Endodermal cell (in vitro differentiated cells): ENCODE data around the gene DLST. TPM values are rescaled to one million over a fixed set of nuclear protein-coding genes. Genes with fewer than 3 reads are reported as not detected.

ENCODE experiments used
- DNase-seq: peaks from one replicate; pipeline ENCODE4 v3.0.0-alpha.2; 2017
- H3K27ac ChIP-seq: 2 replicates; pipeline ENCODE4 v1.5.1; 2013; ENCODE audit warnings: mild to moderate bottlenecking, low read depth, low read length, moderate library complexity
- H3K27me3 ChIP-seq: 2 replicates; pipeline ENCODE4 v1.6.1; 2013; ENCODE audit warnings: mild to moderate bottlenecking, low read length, moderate library complexity; ENCODE audit not compliant: insufficient read depth, control insufficient read depth, poor library complexity, severe bottlenecking
- H3K36me3 ChIP-seq: 2 replicates; pipeline ENCODE4 v1.7.0; 2013; ENCODE audit warnings: mild to moderate bottlenecking, low read length, moderate library complexity; ENCODE audit not compliant: control insufficient read depth, insufficient read depth
- H3K4me1 ChIP-seq: one replicate; pipeline ENCODE4 v1.7.0; 2013; ENCODE audit warnings: low read length; ENCODE audit not compliant: control insufficient read depth, insufficient read depth
- H3K4me3 ChIP-seq: 2 replicates; pipeline ENCODE4 v1.5.1; 2013; ENCODE audit warnings: mild to moderate bottlenecking, low read length, moderate library complexity
- H3K9ac ChIP-seq: 2 replicates; pipeline ENCODE4 v1.6.1; 2013; ENCODE audit warnings: mild to moderate bottlenecking, low read length, moderate library complexity; ENCODE audit not compliant: poor library complexity, severe bottlenecking; ENCODE audit errors: extremely low read depth
- H3K9me3 ChIP-seq: 2 replicates; pipeline ENCODE4 v1.6.1; 2013; ENCODE audit warnings: mild to moderate bottlenecking, low read length, moderate library complexity; ENCODE audit not compliant: control insufficient read depth
- H3K27ac Mint-ChIP-seq: 2 replicates; pipeline ENCODE4 v1.8.0; 2020; ENCODE audit warnings: mixed read lengths
- H3K27me3 Mint-ChIP-seq: 2 replicates; pipeline ENCODE4 v1.8.0; 2021; ENCODE audit warnings: mild to moderate bottlenecking, mixed read lengths; ENCODE audit not compliant: insufficient read depth
- H3K36me3 Mint-ChIP-seq: 2 replicates; pipeline ENCODE4 v1.8.0; 2020; ENCODE audit warnings: low read depth, mixed read lengths
- H3K4me1 Mint-ChIP-seq: 2 replicates; pipeline ENCODE4 v1.8.0; 2020; ENCODE audit warnings: mixed read lengths
- H3K4me3 Mint-ChIP-seq: 2 replicates; pipeline ENCODE4 v1.8.0; 2020; ENCODE audit warnings: mild to moderate bottlenecking, moderate library complexity, mixed read lengths
- H3K9me3 Mint-ChIP-seq: 2 replicates; pipeline ENCODE4 v1.8.0; 2020; ENCODE audit warnings: mild to moderate bottlenecking, mixed read lengths
- WGBS, 2 experiments: methylation state at CpG; one replicate each; pipeline versions ENCODE4 v1.1.5 to v1.1.7; 2013; ENCODE audit warnings: missing lambda C conversion rate in 2 of 2, mixed read lengths in 1 of 2; ENCODE audit not compliant: insufficient coverage in 1 of 2, insufficient read length in 1 of 2; 5-methylcytosine and 5-hydroxymethylcytosine counted together
- total RNA-seq, 2 donors: library from RNA; stranded (reverse); fragmentation: NEBNext Ultra II Directional in 1 of 2; extraction: Animal tissue kit (Norgen Biotek cat#: 25700) in 1 of 2; gene quantifications; 2 replicates in 1 of 2; 3 replicates in 1 of 2; pipeline ENCODE4 v1.2.1, GENCODE V29; 2021
- TF ChIP-seq, protein P1 (sequence below): fragments of 200-600 bp; sonication (generic); conservative IDR thresholded peaks from 2 replicates; pipeline ENCODE4 v1.5.0; 2021; ENCODE audit warnings: antibody characterized with exemption, mild to moderate bottlenecking

Gene DLST
- total RNA-seq, 2 donors from 2014 or later, result 119 to 126 TPM

DNA sequence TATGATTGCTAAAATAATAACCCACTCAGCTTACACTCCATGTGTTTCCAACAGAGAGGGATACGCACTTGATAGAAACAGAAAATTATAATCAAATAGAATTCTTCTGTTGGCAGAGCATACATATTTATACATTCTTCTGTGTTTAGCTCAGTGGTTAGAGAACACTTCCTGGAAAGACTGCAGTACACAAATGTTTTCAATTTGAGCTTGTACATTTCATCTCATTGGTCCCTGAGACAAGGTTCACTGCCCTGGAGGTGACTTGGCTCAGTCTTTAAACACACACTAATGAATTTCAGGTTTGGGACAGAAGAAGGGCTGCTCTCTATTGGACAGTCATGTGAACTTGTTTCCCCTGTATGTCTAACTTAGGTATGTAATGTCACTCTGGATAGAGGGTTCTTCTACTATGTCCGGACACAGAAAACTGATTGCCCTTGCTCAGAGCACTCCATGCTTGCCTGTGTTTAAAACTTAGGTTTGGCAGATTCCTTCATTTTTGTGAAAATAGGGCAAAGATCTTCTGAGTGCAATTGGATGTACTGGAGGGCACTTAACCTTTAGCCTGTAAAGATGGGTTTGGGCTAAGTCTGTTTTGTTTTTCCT, 28.7 kb upstream of the DLST start:
- H3K4me1 ChIP-seq, result peaks cover 12% of the 10 kb centered on the region
- peaks cover 18% of the 10 kb centered on the region for H3K4me1 Mint-ChIP-seq
- no peak overlapping the region for H3K27ac Mint-ChIP-seq
- no peaks in the 10 kb centered on the region for H3K36me3 Mint-ChIP-seq
- no peaks in the 10 kb centered on the region for H3K9me3 ChIP-seq
- H3K4me3 ChIP-seq, result no peak overlapping the region
- H3K9me3 Mint-ChIP-seq, result no peaks in the 10 kb centered on the region
- TF ChIP-seq, protein P1, sequence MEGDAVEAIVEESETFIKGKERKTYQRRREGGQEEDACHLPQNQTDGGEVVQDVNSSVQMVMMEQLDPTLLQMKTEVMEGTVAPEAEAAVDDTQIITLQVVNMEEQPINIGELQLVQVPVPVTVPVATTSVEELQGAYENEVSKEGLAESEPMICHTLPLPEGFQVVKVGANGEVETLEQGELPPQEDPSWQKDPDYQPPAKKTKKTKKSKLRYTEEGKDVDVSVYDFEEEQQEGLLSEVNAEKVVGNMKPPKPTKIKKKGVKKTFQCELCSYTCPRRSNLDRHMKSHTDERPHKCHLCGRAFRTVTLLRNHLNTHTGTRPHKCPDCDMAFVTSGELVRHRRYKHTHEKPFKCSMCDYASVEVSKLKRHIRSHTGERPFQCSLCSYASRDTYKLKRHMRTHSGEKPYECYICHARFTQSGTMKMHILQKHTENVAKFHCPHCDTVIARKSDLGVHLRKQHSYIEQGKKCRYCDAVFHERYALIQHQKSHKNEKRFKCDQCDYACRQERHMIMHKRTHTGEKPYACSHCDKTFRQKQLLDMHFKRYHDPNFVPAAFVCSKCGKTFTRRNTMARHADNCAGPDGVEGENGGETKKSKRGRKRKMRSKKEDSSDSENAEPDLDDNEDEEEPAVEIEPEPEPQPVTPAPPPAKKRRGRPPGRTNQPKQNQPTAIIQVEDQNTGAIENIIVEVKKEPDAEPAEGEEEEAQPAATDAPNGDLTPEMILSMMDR, result no peak
- H3K27ac ChIP-seq, result no peak overlapping the region
- DNase-seq, result no peak
- no peaks in the 10 kb centered on the region for H3K27me3 ChIP-seq
- no peaks in the 10 kb centered on the region for H3K27me3 Mint-ChIP-seq
- WGBS, 2 experiments, result 76 to 83% methylated on average over 1 of the region's 2 CpGs
- no peaks in the 10 kb centered on the region for H3K36me3 ChIP-seq
- H3K9ac ChIP-seq, result no peak overlapping the region
- no peak overlapping the region for H3K4me3 Mint-ChIP-seq

DNA sequence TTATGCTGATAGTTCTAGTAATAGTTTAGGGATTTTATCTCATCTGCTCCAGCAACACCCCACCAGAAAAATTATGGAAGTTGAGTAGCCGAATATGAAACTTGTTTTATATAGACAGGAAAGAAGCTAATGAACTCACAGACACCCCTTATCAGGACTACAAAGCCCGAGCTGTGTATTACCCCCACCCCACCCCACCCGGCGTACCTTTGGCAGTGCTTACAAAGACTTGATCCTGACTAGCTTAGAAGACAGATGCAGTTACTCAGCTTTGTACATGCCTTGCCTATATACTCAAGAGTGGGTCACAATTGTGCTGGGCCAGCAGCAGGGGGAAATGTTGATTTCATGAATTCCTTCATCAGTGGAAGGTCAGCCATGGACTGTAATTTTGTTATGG, 28.1 kb upstream of the DLST start:
- H3K36me3 ChIP-seq, result no peaks in the 10 kb centered on the region
- WGBS, 2 experiments, result 88 to 96% methylated on average over 3 of the region's 4 CpGs
- no peak overlapping the region for H3K9ac ChIP-seq
- H3K27ac ChIP-seq, result no peak overlapping the region
- TF ChIP-seq, protein P1, result no peak
- Mint-ChIP-seq H3K4me1 (peaks cover 18% of the 10 kb centered on the region), H3K27me3 (no peaks in the 10 kb centered on the region), H3K4me3 (no peak overlapping the region), H3K9me3 (no peaks in the 10 kb centered on the region), H3K36me3 (no peaks in the 10 kb centered on the region), H3K27ac (no peak overlapping the region)
- H3K27me3 ChIP-seq, result no peaks in the 10 kb centered on the region
- no peak overlapping the region for H3K4me3 ChIP-seq
- DNase-seq, result no peak
- no peaks in the 10 kb centered on the region for H3K9me3 ChIP-seq
- peaks cover 12% of the 10 kb centered on the region for H3K4me1 ChIP-seq

DNA sequence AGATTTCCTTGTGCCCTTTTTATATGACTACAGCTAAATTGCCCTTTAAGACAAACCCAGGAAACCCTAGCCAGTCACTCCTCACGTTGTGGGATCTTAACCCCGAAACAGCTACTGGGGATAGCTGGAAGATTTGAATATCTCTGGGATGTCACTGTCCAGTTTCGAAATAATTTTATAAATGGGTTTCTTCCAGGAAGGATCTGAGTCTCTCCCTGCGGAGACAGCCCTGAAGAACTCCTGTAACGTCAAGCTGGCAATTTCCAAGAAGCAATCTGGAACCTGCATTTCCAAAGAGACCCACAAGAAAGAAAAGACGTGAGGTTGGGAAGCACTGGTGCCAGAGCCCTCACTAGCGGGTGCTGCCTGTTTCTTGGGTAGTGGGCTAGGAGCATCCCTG, 26.7 kb upstream of the DLST start:
- DNase-seq, result no peak
- H3K27me3 ChIP-seq, result peaks cover under 1% of the 10 kb centered on the region
- peaks cover 12% of the 10 kb centered on the region for H3K4me1 ChIP-seq
- H3K27ac ChIP-seq, result no peak overlapping the region
- 93 to 97% methylated on average over 3 to 7 of the region's 7 CpGs for WGBS, 2 experiments
- H3K9me3 Mint-ChIP-seq, result no peaks in the 10 kb centered on the region
- H3K4me3 Mint-ChIP-seq, result no peak overlapping the region
- H3K27me3 Mint-ChIP-seq, result peaks cover 3% of the 10 kb centered on the region
- no peak overlapping the region for H3K4me3 ChIP-seq
- H3K27ac Mint-ChIP-seq, result no peak overlapping the region
- no peaks in the 10 kb centered on the region for H3K36me3 ChIP-seq
- H3K36me3 Mint-ChIP-seq, result no peaks in the 10 kb centered on the region
- TF ChIP-seq, protein P1, result no peak
- no peaks in the 10 kb centered on the region for H3K9me3 ChIP-seq
- H3K9ac ChIP-seq, result no peak overlapping the region
- peaks cover 15% of the 10 kb centered on the region for H3K4me1 Mint-ChIP-seq
